GM18502 (cell line): ENCODE measurements around the gene PHACTR3.

Source experiments
- ATAC-seq: cut with Tn5 transposase; IDR thresholded peaks from one replicate; pipeline ENCODE4 v1.9.1; 2021; ENCODE audit warnings: mild to moderate bottlenecking; ENCODE audit not compliant: unreplicated experiment, poor library complexity

Gene PHACTR3

DNA sequence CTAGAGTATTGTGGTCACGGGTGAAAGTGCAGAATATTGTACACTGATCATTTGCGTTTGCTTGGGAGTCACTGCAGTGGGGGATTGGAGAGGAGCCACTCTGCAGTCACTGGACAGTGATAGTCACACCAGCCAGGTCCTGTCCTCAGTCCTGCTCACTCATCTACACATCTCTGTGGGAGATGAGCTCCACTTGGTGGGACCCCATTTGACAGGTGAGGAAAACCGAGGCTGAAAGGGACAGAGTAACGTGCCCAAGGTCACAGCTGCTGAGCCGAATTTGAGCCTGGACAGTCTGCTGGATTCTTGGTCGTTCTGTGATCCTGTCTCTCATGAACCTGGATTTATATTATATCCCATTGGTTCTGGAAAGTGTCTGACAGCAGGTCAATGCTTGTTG is 17.7 kb upstream of the PHACTR3 start:
- no peak for ATAC-seq

DNA sequence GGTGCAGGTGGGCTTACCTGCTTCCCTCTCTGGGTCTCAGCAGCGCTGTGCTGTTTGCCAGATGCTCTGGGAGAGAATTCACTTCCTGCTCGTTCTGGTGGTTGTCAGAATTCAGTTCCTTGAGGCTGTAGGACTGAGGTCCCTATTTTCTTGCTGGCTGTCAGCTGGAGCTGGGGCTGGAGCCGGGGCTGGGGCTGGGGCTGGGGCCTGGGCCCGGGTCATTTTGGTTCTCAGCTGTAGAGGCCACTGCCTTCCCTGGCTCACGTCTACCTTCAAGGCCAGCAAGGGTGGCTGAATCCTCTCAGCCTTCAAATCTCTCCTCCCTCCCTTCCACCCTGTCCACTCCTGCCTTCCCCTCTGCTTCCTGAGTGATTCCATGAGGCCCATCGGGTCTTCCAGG is 16.8 kb upstream of the PHACTR3 start:
- ATAC-seq = no peak

DNA sequence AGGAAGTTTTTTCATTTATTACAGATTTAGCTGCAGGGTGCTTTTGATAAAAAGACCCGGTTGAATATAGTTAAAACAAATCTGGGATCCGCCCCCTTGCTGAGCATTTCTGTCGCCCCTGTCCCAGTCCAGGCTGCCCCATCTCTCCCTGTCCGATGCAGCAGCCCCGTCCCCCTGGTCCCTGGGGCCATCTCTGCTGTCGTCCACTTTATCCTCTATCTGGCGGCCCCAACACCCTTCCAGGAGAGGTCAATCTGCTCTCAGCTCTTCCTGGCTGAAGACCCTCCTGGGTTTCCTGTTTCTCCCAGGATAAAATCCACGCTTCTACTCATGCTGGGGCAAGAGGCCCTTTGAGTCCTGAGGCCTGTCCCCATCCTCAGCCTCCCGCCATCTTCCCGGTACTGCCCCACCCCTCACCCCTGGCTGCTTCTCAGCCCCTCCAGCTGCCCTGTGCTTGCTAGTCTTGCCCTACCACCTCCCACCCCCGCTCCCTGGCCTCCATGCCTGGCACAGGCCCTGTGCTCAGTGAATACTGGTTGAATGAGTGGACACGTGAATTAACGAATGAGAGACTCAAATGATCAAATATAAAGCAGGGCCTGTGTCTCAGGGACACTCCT is 16.0 kb upstream of the PHACTR3 start:
- no peak for ATAC-seq

DNA sequence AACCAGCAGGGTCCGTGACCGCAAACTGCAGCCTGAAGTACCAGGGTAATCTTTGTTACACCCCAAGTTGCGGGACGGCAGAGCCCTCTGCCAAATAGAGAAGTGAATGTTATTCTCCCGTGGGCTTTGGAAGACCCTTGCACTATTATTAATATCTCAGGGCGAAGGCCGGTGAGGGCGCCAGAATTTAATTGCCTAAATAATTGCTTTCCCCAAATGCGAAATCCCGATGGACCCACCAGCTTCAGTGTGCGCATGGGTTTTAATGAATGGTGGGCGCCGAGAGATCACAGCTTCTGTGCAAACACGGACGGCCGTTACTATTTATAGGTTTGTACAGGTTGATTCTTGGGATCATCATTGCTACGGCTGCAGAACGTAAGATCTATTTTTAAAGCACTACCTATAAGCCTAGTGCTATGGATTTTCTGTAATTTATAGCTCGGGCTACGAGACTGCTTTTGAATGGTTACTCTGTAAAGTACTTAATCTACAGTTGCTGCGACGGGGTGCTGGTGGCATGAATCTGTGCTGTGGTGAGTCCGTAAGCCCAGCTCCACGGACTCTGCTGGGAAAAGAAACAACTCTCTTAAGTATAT is 15.2 kb upstream of the PHACTR3 start:
- ATAC-seq = no peak

DNA sequence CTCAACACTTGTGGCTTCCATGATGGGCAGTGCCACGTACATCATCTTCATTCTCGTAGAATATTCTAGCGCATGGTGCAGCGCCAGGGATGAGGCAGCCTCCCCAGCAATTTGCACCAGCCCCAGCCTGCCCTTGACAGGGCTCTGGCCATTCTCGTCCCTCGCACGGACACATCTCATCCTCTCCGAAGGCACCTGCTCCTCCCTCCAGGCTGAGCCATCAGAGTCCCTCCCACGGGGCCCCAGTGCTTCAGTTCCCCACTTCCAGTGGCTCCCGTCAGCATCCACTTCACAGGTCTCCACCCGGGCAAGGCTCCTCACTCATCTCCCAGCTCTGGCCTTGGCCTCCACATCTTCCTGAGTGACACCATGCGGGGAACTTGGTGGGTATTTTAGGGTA is 13.3 kb upstream of the PHACTR3 start:
- no peak for ATAC-seq

DNA sequence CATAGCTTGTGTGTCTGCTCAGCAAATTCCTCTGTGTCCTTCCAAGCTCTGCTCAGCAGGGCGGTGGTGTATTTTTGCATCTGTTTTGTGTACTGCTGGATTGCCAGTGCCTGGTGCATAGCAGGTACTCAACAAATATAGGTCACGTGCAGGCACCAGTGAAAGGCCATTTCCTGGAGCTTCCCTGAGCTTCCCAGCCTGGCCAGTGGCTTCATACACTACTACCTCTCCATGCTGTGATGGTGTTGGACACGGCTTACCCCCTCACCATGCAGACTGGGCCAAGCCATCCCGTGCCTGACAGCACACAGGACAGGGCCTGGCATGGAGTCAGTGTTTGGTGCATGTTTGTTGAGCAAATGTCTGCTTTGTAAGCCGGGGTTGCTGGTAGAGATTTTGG is 7.7 kb upstream of the PHACTR3 start:
- ATAC-seq = no peak

DNA sequence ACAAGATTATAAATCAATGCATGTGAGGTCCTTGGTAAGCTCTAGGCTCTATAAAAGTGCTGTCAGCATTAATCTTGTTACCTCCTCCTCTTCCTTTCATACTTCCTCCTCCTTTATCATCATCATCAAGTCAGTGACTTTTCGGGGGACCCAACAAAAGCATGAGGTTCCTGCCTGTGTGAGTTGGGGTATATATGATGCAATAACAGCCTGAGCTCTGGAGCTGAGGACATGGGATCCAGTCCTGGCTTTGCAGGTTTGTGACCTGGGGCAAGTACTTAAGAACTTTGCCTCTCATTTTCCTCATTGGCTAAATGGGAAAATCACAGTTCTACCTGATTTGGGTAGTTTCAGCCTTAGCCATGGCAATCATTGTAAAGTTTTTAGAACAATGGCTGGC is 7.1 kb upstream of the PHACTR3 start:
- ATAC-seq = no peak

DNA sequence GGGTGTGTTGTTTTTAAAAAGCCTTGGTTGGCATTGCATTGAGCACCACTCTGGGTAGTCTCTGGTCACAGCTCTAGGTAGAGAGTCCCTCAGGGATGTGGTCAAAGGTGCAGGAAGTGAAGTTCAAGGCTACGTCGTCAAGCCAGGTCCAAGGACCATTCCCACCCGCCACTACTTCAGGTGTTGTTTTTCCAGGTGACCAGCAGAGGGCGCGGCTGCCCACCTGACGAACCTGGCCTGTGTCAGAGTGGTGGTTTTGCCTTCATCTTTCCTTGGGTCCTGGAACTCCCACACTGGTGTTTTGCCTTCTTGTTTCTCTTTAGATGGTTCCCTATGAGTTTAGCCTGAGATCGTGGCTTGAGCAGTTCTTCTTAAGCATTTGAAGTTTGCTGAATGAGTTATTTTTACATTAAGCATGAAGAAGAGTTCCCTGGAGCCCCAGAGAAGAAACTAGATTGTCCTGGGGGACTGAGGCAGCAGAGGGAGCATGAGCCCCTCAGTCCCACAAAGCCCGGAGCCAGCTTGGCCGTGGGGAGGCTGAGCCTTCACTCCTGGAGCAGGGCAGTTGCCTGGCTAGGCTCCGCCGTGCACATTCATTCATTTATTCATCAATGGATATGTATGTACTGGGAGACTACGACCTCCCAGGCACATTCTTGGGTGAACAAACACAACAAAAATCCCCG is 5.6 kb upstream of the PHACTR3 start:
- no peak for ATAC-seq

DNA sequence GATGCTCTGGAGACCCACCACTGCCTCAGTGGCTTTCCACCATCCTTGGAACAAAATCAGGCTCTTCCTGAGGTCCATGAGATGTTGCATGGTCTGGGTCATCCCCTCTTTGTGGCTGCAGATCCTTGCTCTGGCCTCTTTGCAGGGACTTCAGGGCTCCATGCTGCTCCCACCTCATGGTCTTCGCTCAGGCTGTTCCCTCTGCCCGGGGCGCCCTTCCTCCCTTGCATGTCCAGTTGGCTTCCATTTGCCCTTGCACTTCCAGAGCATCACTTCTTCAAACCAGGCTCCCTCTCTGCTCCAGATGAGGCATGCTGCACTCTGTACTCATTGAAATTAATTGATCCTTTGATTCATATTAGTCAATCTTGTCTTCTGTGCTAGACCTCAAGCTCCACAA is 4.4 kb upstream of the PHACTR3 start:
- no peak for ATAC-seq

DNA sequence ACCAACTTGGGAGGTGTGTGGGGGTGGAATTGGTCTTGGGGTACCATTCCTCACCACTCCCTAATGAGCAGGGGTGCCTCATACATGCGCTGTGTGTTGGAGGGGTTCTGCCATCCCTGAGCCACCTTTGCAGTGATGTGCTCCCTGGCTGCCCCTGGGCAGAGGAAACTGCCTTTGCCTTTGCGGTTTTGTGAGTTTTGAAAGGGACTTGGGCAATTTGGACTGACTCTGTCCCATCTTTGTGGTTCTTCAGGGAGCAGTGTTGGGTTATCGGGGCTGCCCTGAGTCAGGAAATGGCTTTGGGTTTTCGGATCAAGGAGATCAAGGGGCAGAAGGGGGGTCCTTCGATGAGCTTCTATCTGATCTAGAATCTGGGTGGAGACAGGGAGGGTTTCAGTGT is 3.9 kb upstream of the PHACTR3 start:
- ATAC-seq = no peak

DNA sequence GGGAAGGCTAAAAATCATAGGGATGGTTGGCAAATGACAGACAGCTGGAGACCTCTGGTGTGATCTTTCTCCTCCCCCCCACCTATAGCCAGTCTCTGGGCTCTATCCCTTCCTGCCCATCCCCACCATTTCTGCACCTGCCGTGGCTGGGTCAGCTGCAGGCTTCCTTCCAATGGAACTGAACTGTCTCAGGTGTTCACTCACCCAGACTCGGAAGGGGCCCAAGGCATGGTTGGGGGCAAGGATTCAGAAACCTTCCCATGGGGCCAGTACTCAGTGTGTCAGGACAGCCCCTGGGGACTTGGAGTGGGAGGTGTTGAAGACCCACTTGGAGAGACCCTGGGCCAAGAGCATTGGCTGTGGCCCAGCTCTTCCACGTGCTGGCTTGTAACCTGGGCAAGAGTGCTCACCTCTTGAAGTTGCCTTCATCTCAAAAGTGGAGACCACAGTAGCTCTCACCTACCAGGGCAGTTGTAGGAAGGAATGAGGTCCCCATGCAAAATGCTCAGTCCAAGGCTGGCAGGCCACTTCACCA is 1.7 kb upstream of the PHACTR3 start:
- ATAC-seq = no peak

DNA sequence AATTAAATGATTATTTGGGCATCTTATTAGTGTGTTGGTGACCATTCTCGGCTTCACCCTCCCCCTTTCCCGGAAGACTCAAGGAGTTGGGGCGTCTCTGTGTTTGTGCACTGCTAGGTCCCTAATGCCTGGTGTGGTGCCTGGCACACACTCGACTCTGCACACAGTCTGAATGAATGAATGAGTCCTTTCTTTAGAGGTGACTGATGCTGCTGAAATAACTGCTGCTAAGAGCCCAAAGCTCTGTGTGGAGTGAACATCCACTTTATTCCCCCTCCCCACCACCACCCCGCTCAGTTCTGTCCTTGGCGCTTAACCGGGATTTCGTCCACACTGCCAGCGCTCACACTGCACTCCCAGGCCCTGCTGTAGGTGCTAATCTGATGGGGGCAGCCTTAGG is 1.2 kb upstream of the PHACTR3 start:
- no peak for ATAC-seq

DNA sequence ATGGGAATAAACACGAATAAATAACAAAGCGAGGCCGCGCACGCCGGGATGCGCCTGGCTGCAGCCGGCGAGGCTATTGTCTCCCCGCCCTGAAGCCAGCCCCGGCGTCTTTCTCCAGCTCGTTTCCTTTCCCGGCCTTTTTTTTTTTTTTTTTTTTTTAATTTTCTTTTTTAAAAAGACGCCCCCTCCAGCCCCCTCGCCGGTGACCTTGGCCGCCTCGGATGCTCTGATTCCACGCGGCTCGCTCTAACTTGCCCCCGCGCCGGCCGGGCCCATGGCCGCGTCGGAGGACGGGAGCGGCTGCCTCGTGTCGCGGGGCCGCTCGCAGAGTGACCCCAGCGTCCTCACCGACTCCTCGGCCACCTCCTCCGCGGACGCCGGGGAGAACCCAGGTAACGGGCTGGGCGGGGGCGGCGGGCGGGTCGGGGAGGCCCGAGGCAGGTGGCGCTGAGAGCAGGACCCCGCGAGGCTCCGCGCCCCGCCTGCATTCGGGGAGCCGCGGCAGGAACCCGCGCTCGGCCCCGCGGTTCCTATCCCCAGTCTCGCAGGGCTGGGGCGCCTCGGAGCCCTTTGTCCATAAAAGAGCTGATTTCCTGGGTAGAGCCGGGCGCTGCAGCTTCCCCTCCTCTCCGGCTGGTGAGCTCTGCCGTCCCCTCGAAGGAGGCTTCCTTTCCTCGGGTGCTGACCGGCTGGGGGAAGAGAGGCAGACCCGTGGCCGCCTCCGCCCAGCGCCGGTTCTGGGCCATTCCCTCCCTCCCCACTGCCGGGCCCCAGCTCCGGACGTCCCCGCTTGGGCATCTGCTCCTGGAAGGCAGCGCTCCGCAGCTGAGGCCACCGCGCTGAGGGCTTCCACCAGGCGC is 631 bp downstream of the PHACTR3 start:
- ATAC-seq = no peak

DNA sequence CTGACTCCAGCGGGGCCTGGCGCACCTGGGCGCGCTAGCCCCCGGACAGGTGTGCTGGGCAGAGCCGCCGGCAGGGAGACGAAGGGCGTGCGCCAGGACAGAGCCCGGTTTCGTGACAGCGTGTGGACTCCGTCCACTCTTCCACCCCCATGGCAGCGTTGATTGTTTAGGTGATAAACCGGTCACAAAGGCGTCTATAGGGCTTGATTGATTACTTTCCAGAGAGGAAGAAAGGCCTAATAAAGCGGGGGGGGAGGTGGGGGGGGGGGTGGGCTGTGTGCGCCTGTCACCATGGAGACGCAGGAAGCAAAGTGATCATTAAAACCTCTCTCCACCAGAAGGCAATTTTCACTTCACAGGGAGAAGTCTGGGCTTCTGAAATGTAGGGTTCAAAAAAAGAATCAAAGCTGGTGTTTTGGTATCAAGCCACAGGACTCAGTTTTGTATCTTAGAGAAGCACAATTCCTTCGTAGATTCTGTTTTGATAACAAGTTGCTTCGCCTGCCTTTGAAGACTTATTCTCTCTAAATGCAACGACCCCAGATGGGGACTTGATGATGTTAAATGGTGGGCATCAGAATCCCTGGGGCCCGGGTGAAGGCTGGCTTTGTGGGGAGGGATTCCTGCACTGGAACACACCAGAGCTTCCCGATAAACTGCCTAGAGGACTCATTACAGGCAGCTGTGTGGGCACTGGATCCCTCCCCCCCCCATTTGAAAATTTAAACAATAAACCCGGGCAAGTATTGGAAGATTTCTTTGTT is 1.4 kb downstream of the PHACTR3 start:
- ATAC-seq = no peak

DNA sequence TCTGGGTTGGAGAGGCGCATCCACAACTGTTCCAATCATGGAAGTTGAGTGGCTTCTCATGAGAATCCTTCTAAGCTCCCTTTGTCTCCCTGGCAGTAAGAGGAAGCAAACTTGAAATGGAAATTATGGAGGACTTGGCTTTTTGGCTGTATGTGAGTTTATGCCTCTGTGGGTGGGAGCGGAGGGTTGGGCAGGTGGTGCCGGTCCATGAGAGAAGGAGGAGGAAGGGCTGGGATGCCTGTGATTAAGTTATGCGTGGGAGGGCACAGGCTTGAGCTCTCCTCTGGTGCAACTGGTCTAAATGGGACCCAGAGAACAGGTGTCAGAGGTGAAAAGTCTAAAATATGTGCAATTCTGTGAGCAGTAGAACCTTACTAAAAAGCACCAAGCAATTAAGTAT is 2.2 kb downstream of the PHACTR3 start:
- no peak for ATAC-seq

DNA sequence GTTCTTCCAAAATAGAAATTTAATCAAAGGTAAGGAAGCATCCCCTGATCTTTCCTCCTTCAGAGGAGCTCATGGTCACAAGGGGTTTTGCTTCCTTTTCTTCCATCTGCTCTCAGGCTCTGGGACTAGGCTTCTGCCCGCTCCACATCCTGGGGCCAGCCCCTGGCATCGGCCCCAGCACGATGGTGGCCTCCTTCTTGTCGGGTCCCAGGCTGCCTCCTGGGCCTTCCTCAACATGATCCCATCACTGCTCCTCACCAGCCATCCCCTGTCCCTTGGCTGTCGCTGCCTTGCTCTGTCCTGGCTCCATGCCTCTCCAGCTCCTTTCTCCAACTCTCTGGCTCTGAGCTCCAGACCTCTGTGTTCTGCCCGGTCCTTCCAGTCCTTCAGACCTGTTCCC is 4.1 kb downstream of the PHACTR3 start:
- ATAC-seq = no peak

DNA sequence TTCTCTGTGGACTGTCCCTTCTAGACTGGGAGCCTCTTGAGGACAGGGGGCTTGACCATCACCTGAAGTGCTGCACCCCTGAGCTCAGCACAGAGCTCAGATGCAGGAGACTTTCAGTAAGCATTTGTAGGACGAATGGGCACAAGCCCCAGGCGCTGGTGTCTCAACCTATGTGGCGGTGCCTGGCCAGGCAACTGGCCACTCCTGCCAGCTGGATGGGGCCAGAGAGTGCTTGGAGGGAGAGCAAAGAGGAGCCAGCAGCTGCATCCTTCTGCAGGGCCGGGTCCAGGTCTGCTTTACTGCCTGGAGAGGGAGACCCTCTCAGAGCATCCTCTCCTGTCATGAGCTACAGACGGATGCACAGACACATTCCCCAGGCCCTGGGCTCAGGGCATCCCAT is 4.5 kb downstream of the PHACTR3 start:
- ATAC-seq = no peak

DNA sequence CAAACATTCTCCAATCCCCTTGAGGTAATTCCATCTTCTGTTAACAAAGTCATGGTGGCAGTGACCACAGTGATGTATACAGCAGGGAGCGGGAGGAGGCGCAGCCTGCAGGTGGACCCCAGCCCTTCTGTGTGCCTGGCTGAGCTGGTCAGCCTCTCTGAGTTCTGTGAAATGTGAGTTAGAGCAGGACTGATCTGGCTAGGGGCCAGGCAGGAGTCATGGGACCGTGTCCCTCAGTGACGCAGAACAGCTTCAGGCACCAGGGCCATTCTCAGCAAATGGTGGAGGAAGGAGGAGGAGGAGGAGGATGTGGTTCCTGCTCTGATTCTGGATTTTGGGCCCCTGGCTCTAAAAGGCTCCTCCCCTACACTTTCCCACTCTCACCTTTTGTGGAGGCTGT is 6.9 kb downstream of the PHACTR3 start:
- no peak for ATAC-seq

DNA sequence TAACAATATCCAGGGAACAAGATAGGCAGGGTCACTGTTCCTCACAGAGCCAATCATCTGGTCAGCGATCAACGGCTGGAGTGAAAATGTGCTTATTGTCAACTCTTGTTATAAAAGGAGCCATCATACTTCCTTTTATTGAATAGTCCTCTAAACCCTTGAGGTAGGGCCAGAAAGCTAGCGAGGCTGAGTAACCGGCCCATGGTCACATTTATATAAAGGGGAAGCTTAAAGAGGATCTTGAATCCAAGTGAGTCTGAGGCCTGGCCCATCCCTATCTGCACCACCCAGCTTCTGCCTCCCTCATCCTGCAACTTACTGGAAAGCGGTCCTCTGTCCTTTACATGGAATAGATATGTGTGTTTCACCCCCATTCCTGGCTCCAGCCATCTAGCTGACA is 9.5 kb downstream of the PHACTR3 start:
- ATAC-seq = no peak

DNA sequence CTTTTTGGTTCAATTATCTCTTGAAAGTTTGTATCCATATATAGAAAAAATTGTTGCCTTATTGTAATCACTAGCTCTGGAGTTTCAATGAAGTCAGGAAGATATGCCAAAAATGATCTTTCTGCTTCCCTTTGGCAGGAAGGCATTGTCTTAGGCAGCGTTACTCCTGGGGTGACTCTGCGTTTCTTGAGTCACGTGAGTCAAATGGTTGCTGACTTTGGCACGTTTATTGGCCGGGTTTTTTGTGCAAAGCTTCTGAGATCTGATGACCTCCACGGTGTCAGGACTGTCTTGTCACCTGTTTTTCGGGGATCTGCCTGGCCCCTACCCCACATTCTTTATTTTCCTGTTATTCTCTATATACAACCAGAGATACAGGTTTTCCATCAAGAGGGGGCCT is 10.4 kb downstream of the PHACTR3 start:
- no peak for ATAC-seq
